Occipital lobe (tissue), 2 donors: ENCODE data around the gene RERE. TPM values are rescaled to one million over a fixed set of nuclear protein-coding genes. Genes with fewer than 3 reads are reported as not detected.

ENCODE experiments used
- DNase-seq: peaks from one replicate; lab custom pipeline; 2025; lab: John Stamatoyannopoulos, UW
- total RNA-seq: library from RNA; depleted of rRNA; stranded (reverse); fragments of >200 nt; gene quantifications from one replicate; pipeline ENCODE4 v1.2.3, GENCODE V29; 2014

Gene RERE
- total RNA-seq, 1 donor from 2014 or later: 1,292 TPM

DNA sequence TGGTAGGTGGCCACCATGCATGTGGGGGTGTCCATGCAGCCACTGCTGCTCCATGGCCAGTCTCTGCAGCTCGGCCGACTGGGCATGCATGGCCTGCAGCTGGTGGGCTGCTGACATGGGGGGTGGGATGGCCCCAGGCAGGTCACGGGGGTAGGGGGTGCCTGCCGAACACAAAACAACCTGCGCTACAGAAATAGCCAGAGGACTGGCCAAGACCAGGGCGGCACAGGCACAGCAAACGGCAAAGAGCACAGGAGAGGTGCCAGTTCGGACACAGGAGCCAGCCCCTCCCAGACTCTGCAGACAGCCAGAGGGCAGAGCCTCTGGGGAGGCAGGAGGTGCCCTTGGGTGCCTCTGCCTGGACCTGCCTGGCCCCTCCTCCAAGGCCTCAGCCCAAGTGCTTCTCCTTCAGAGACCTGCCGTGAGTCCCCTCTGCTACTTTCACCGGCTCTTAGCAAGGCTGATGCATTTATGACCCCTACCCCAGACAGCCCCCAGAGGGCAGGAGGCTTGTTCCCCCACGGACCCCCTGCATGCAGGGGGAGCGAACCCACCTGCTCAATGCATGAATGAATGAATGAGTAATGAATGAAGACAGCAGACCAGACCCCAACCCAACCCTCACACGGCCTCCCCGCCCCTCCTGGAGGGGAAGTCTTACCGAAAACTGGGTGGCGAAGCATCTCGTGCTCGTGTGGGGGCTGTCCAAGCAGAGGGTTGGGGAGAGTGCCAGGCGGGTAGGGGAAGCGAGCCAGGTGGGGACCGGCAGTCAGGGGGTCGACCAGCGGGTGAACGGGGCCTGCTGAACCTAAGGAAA, 461.8 kb downstream of the RERE start:
- DNase-seq: no peak

- no peak for DNase-seq
These were observed 463.4 kb downstream of the RERE start for GRCh38 chr1:8354038-8354437.

GRCh38 chr1:8352886-8353785, 464.3 kb downstream of the RERE start:
- no peak for DNase-seq

- no peak for DNase-seq
These were observed 465.0 kb downstream of the RERE start for GRCh38 chr1:8352471-8352845.

- DNase-seq: no peak
These were observed 465.6 kb downstream of the RERE start for GRCh38 chr1:8351693-8352470.

GRCh38 chr1:8350914-8351684, 466.3 kb downstream of the RERE start:
- no peak for DNase-seq

DNA sequence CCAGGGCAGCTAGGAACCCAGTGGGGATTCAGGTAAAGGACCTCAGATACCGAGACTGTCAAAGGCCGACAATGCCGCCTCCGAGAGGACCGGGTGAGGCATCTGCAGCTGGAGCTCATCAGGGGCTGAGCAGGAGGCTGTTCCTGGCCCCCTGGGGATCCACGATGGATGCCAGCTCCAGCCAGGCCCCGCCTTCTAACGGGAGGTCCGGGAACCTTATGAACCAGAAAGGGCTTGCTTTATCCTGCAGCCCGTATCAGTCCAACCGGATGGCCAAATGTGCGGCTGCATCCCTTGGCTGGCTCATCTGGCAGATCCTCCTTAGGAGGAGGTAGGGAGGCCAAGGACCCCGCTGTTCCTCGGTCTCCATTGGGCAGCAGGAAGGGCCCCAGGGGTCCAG, 467.5 kb downstream of the RERE start:
- DNase-seq: no peak

- no peak for DNase-seq
These were observed 468.0 kb downstream of the RERE start for GRCh38 chr1:8349473-8349865.

- DNase-seq: no peak
These were observed 468.5 kb downstream of the RERE start for GRCh38 chr1:8348777-8349472.

DNA sequence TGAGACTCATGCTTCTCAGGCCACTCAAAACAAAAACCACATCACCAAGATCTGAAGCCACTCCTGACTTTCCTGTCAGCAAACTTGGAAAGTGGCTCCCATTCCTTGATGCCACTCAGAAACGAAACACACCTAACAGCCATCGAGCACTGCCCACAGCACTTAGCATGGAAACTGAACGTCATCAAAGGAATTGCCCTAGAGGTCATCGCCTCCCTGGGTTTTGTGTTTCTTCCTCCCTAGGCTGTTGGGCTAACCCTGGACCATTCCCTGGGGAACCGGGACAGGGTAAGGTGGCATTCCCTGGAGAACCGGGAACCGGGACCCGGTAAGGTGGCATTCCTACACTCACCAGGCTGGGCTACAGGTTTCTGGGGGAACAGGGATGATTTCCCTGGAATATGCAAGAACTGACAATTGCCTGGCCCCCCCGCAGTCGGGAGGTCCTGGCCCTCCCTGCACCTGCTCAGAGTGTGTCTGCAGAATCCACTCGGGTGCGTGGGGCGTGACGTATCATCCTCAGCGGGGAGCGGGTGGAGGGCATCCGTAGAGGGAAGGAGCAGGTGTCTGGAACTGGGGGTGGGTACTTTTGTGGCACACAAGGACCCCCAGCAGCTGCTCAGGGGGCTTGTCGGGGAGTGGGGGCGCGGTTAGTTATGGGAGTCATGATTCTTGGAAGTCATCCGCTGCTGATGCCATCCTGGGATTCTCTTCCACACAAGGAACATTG, 469.2 kb downstream of the RERE start:
- DNase-seq: no peak

- DNase-seq: no peak
These were observed 469.8 kb downstream of the RERE start for GRCh38 chr1:8347635-8348034.

- DNase-seq: no peak
These were observed 471.6 kb downstream of the RERE start for GRCh38 chr1:8345621-8346415.

DNA sequence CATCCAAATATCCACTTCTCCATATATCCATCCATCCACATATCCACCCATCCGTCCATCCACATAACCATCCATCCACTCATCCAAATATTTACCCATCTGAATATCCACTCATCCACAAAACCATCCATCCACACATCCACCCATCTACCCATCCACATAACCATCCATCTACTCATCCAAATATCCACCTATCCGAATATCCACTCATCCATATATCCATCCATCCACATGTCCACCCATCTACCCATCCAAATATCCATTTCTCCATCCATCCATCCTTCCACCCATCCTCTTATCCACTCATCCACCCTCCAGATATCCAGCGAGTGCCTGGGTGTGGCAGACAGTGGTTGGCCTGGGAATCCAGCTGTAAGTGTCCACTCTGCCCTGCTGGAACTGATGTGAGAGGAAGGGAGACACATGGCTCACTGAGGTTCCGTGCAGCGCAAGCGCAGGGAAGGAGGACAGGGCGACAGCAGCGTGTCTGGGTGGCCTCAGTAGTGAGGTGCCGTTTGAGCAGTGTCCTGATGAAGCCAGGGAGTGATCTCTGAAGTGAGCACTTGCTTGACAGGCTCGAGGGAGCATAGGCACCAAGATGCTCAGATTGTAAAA, 472.4 kb downstream of the RERE start:
- DNase-seq: no peak

GRCh38 chr1:8343464-8344001, 473.9 kb downstream of the RERE start:
- DNase-seq: no peak

DNA sequence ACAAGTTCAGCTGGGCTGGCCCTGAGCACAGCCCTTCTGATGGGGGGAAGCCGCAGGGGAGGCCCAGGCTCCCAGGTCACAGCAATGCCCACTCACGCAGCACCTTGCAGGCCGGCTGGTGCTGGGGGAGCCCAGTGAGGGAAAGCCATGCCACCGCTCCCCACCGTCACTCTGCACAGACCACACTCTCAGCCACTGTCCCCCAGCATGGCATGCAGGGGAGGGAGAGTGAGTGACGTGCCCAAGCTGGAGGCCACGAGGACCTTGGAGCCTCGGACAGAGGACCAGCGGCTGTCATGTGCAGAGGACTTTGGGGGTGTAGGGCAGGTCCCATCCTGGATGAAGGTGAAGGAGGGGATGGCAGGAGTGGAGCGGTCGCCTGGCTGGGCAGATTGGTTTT, 474.4 kb downstream of the RERE start:
- DNase-seq: no peak

- no peak for DNase-seq
These were observed 475.1 kb downstream of the RERE start for GRCh38 chr1:8342325-8342724.

DNA sequence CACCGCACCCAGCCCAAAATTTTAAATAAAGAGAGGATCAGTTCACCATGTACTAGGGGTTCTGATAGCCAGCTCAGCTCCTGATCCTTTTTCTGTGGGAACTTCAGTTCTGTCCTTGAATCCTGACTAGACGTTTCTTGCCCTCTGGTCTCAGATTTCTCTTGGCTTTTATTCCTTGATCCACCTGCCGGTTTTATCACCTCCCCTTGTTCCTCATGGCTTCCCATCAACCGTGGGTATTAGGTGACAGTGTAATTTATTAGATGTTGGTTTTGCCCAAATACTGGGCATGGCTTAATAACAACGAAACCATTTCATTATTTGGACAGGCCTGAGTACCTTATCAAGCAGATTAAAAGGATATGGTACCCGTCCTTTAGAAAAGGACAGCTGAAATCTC, 477.0 kb downstream of the RERE start:
- DNase-seq: no peak

GRCh38 chr1:8339203-8339600, 478.2 kb downstream of the RERE start:
- no peak for DNase-seq
